Esophagus muscularis mucosa (tissue), 3 donors: ENCODE measurements around the gene SEL1L3.

ENCODE experiments used
- POLR2A ChIP-seq: fragments of 450-650 bp; IDR thresholded peaks from one replicate; pipeline ENCODE4 v1.6.1; 2017; ENCODE audit warnings: antibody characterized with exemption, moderate library complexity, mild to moderate bottlenecking, low read depth
- TF ChIP-seq, protein P1 (sequence below), 3 experiments: fragments of 200-600 bp in 2 of 3; fragments of 450-650 bp in 1 of 3; sonication (generic) in 2 of 3; IDR thresholded peaks; one replicate each; pipeline ENCODE4 v1.5.1; 2017 to 2019; ENCODE audit warnings: antibody characterized with exemption in 3 of 3, mild to moderate bottlenecking in 2 of 3, moderate library complexity in 1 of 3

DNA sequence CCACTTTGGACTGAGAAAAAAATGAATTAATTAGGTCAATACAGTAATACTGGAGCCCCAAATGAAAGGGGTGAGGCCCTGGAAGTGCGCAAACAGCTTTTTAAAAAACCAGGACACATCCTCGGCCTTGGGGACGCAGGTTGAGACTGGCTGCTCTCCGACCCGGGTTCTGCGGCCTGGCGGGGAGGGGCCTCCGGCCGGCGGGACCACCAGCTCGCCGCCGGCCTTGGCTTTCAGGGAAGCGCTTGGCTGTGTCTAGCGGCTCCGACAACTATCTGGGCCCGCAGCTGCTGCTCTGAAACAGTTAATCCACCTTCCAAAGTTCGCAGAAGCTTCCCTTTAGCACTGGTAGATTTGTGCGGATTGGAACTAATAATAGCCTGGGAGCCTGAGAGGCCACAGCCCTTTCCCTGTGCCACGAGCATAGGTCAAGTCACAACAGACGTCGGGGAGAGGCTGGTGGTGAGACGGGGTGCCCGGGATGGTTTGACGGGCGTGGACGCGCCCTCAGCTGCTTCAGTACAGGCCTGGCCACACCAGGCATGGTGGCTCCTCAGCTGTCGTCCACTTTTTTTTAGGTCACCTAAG is 1.1 kb upstream of the SEL1L3 start:
- no peak for TF ChIP-seq POLR2A
- TF ChIP-seq, protein P1, sequence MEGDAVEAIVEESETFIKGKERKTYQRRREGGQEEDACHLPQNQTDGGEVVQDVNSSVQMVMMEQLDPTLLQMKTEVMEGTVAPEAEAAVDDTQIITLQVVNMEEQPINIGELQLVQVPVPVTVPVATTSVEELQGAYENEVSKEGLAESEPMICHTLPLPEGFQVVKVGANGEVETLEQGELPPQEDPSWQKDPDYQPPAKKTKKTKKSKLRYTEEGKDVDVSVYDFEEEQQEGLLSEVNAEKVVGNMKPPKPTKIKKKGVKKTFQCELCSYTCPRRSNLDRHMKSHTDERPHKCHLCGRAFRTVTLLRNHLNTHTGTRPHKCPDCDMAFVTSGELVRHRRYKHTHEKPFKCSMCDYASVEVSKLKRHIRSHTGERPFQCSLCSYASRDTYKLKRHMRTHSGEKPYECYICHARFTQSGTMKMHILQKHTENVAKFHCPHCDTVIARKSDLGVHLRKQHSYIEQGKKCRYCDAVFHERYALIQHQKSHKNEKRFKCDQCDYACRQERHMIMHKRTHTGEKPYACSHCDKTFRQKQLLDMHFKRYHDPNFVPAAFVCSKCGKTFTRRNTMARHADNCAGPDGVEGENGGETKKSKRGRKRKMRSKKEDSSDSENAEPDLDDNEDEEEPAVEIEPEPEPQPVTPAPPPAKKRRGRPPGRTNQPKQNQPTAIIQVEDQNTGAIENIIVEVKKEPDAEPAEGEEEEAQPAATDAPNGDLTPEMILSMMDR (IDR thresholded peaks at IDR 0.05): no peak
